Lower leg skin (tissue), 4 donors: ENCODE data around the gene FARP1. TPM values are rescaled to one million over a fixed set of nuclear protein-coding genes. Genes with fewer than 3 reads are reported as not detected.
A peak's percentile ranks its signal among the peaks of the same experiment; 100 is the strongest.

Source experiments
- DNase-seq, 2 donors: peaks; one replicate each; pipeline ENCODE4 v3.0.0-alpha.2; 2019; ENCODE audit warnings: low spot score in 2 of 2
- H3K4me3 ChIP-seq: fragments of 200-600 bp; sonication (generic); 2 replicates; pipeline ENCODE4 v1.5.1; 2017; ENCODE audit warnings: mild to moderate bottlenecking, low read depth; ENCODE audit not compliant: poor library complexity, severe bottlenecking
- CTCF ChIP-seq, 3 donors: fragments of 450-650 bp; IDR thresholded peaks; one replicate each; pipeline ENCODE4 v1.5.1; 2016; ENCODE audit warnings: antibody characterized with exemption in 3 of 3, mild to moderate bottlenecking in 3 of 3, moderate library complexity in 2 of 3
- POLR2A ChIP-seq, 2 donors: fragments of 450-650 bp; IDR thresholded peaks; one replicate each; pipeline ENCODE4 v1.6.1; 2016 to 2017; ENCODE audit warnings: antibody characterized with exemption in 2 of 2, mild to moderate bottlenecking in 1 of 2, moderate library complexity in 1 of 2
- WGBS, 2 donors: methylation state at CpG; one replicate each; pipeline ENCODE4 v1.1.5; 2018; 5-methylcytosine and 5-hydroxymethylcytosine counted together
- intact Hi-C: fragments of 100-400 bp; cut with DNase I; formaldehyde crosslinking; loops from one replicate; pipeline ENCODE4 v1.15.0; 2023; ENCODE audit warnings: low total_unique reads
- total RNA-seq, 4 donors: library from RNA; depleted of rRNA; stranded (reverse); fragments of >200 nt; gene quantifications; one replicate each; pipeline ENCODE4 v1.1.0, GENCODE V29; 2016

Gene FARP1
- total RNA-seq, 4 donors from 2014 or later: 4.9 to 26.2 (median 13.3) TPM

- WGBS, 2 donors: 65 to 70% methylated on average over 8 of the region's 8 CpGs
- intact Hi-C loops: no loop called here
- H3K4me3 ChIP-seq: no peak overlapping the region
- DNase-seq: peak in 1 of 2 donors; percentile 63
- TF ChIP-seq CTCF (IDR thresholded peaks at IDR 0.05): no peak
Measured at GRCh38 chr13:98405690-98406344, 262.9 kb downstream of the FARP1 start.

GRCh38 chr13:98406427-98406826 is 263.5 kb downstream of the FARP1 start:
- WGBS, 2 donors: 89 to 93% methylated on average over 9 of the region's 9 CpGs
- no peak overlapping the region for H3K4me3 ChIP-seq
- no peak for TF ChIP-seq CTCF (IDR thresholded peaks at IDR 0.05)
- peak in 1 of 2 donors; percentile 52 for DNase-seq
- intact Hi-C loops: no loop called here

- intact Hi-C loops: no loop called here
- TF ChIP-seq POLR2A (IDR thresholded peaks at IDR 0.05) (no peak), CTCF (IDR thresholded peaks at IDR 0.05) (no peak)
- no peak for DNase-seq
- H3K4me3 ChIP-seq: no peak overlapping the region
- WGBS, 2 donors: 96 to 99% methylated on average over 9 of the region's 9 CpGs
Measured at GRCh38 chr13:98406971-98407370, 264.1 kb downstream of the FARP1 start.

- no peak overlapping the region for H3K4me3 ChIP-seq
- no peak for DNase-seq
- intact Hi-C loops: no loop called here
- TF ChIP-seq POLR2A (IDR thresholded peaks at IDR 0.05) (no peak), CTCF (IDR thresholded peaks at IDR 0.05) (no peak)
- WGBS, 2 donors: 94 to 96% methylated on average over 4 of the region's 4 CpGs
Measured at GRCh38 chr13:98407575-98407974, 264.7 kb downstream of the FARP1 start.

- DNase-seq: peak in 1 of 2 donors; percentile 56
- WGBS, 2 donors: 96 to 97% methylated on average over 13 of the region's 13 CpGs
- no peak overlapping the region for H3K4me3 ChIP-seq
- TF ChIP-seq CTCF (IDR thresholded peaks at IDR 0.05): no peak
- no peak for TF ChIP-seq POLR2A (IDR thresholded peaks at IDR 0.05)
- intact Hi-C loops: no loop called here
Measured at GRCh38 chr13:98409281-98409680, 266.4 kb downstream of the FARP1 start.

GRCh38 chr13:98410612-98411011 is 267.7 kb downstream of the FARP1 start:
- WGBS, 2 donors: 84 to 92% methylated on average over 11 of the region's 11 CpGs
- no peak for DNase-seq
- TF ChIP-seq CTCF (IDR thresholded peaks at IDR 0.05): no peak
- TF ChIP-seq POLR2A (IDR thresholded peaks at IDR 0.05): no peak
- no peak overlapping the region for H3K4me3 ChIP-seq
- intact Hi-C loops: no loop called here
